ENCODE data around the gene HBZ. TPM values are rescaled to one million over a fixed set of nuclear protein-coding genes. Genes with fewer than 3 reads are reported as not detected.
"Not testable (repeated sequence)": the region's sequence is repeated elsewhere in the genome, so short reads cannot be mapped to it uniquely, and the experiment has no call there.

The HBZ gene
- total RNA-seq, 1 donor from 2014 or later, result not detected

DNA sequence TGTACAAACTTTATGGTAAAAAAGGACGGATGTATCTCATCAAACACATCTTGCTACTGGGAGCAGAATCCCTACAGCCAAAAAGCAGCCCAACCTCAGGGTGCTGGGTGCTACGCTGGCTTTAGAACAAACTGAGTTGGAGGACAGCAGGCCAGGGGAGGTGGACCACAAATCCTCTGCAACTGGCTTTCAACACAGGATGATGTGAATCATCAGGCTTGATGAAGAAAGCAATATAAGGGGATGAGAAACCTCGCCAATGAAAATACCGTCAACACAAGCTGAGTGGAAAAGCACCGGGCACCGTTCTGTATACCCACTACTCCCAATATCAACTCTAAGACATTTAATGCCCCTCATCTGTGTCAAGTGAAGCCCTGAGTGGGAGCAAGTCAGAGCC lies 42.1 kb downstream of the HBZ start:
- Mint-ChIP-seq H3K27me3 (ENCODE audit: unreplicated experiment) (no peaks in the 10 kb centered on the region), H3K4me1 (ENCODE audit: unreplicated experiment) (peaks cover 5% of the 10 kb centered on the region), H3K36me3 (ENCODE audit: unreplicated experiment) (peaks cover 42% of the 10 kb centered on the region), H3K9me3 (ENCODE audit: unreplicated experiment) (no peaks in the 10 kb centered on the region), H3K27ac (ENCODE audit: unreplicated experiment) (no peak overlapping the region), H3K4me3 (ENCODE audit: unreplicated experiment) (no peak overlapping the region)
- no peak for TF ChIP-seq CTCF (IDR thresholded peaks at IDR 0.05)
- no peak for DNase-seq (ENCODE audit: extremely low spot score, unreplicated experiment)

- peaks cover 22% of the 10 kb centered on the region for H3K36me3 Mint-ChIP-seq (ENCODE audit: unreplicated experiment)
- no peaks in the 10 kb centered on the region for H3K27me3 Mint-ChIP-seq (ENCODE audit: unreplicated experiment)
- H3K9me3 Mint-ChIP-seq (ENCODE audit: unreplicated experiment), result no peaks in the 10 kb centered on the region
- H3K4me1 Mint-ChIP-seq (ENCODE audit: unreplicated experiment), result no peaks in the 10 kb centered on the region
- H3K27ac Mint-ChIP-seq (ENCODE audit: unreplicated experiment), result no peak overlapping the region
- no peak for TF ChIP-seq CTCF (IDR thresholded peaks at IDR 0.05)
- no peak for DNase-seq (ENCODE audit: extremely low spot score, unreplicated experiment)
- no peak overlapping the region for H3K4me3 Mint-ChIP-seq (ENCODE audit: unreplicated experiment)
These were observed 47.9 kb downstream of the HBZ start for GRCh38 chr16:200388-200787.

GRCh38 chr16:203246-203645 lies 50.8 kb downstream of the HBZ start:
- Mint-ChIP-seq H3K9me3 (ENCODE audit: unreplicated experiment) (no peaks in the 10 kb centered on the region), H3K27ac (ENCODE audit: unreplicated experiment) (no peak overlapping the region), H3K4me1 (ENCODE audit: unreplicated experiment) (no peaks in the 10 kb centered on the region), H3K27me3 (ENCODE audit: unreplicated experiment) (no peaks in the 10 kb centered on the region), H3K36me3 (ENCODE audit: unreplicated experiment) (peaks cover 36% of the 10 kb centered on the region), H3K4me3 (ENCODE audit: unreplicated experiment) (no peak overlapping the region)
- DNase-seq (ENCODE audit: extremely low spot score, unreplicated experiment), result no peak
- TF ChIP-seq CTCF (IDR thresholded peaks at IDR 0.05), result no peak

GRCh38 chr16:204046-204445 lies 51.6 kb downstream of the HBZ start:
- not testable (repeated sequence) for DNase-seq (ENCODE audit: extremely low spot score, unreplicated experiment); H3K27me3 Mint-ChIP-seq (ENCODE audit: unreplicated experiment); H3K4me1 Mint-ChIP-seq (ENCODE audit: unreplicated experiment); H3K27ac Mint-ChIP-seq (ENCODE audit: unreplicated experiment); H3K4me3 Mint-ChIP-seq (ENCODE audit: unreplicated experiment); H3K9me3 Mint-ChIP-seq (ENCODE audit: unreplicated experiment)
- H3K36me3 Mint-ChIP-seq (ENCODE audit: unreplicated experiment), result peaks cover 34% of the 10 kb centered on the region

Other genes starting within 250 kb of the HBZ start
- gene POLR3K, start 99.0 kb upstream of the HBZ start, total RNA-seq, result 9.9 and 10.3 TPM in 2 replicates
- gene SNRNP25, start 98.8 kb upstream of the HBZ start, total RNA-seq, result 28.6 and 30.4 TPM in 2 replicates
- 56.8 and 57.6 TPM in 2 replicates for gene RHBDF1, start 80.0 kb upstream of the HBZ start, total RNA-seq
- 65.9 and 71.6 TPM in 2 replicates for gene MPG, start 74.4 kb upstream of the HBZ start, total RNA-seq
- 45.1 and 45.3 TPM in 2 replicates for gene NPRL3, start 14.0 kb upstream of the HBZ start, total RNA-seq
- not detected in 2 replicates for gene HBM, start 13.3 kb downstream of the HBZ start, total RNA-seq
- not detected in 2 replicates for gene HBA2, start 20.2 kb downstream of the HBZ start, total RNA-seq
- gene HBA1, start 24.0 kb downstream of the HBZ start, total RNA-seq, result not detected in 2 replicates
- not detected in 2 replicates for gene HBQ1, start 27.8 kb downstream of the HBZ start, total RNA-seq
- gene LUC7L, start 76.8 kb downstream of the HBZ start, total RNA-seq, result 103 and 104 TPM in 2 replicates
- 171 and 185 TPM in 2 replicates for gene FAM234A, start 82.2 kb downstream of the HBZ start, total RNA-seq
- 6.2 and 9.5 TPM in 2 replicates for gene RGS11, start 123.3 kb downstream of the HBZ start, total RNA-seq
- 0.54 TPM in 1 of 2 replicates, not detected in the other for gene ARHGDIG, start 127.9 kb downstream of the HBZ start, total RNA-seq
- not detected in 2 replicates for gene PDIA2, start 130.5 kb downstream of the HBZ start, total RNA-seq
- gene AXIN1, start 200.1 kb downstream of the HBZ start, total RNA-seq, result 31.5 and 33.0 TPM in 2 replicates
- gene MRPL28, start 217.9 kb downstream of the HBZ start, total RNA-seq, result 71.7 and 74.3 TPM in 2 replicates
- 59.3 and 61.6 TPM in 2 replicates for gene PGAP6, start 229.3 kb downstream of the HBZ start, total RNA-seq
- gene NME4, start 244.6 kb downstream of the HBZ start, total RNA-seq, result 148 and 157 TPM in 2 replicates
- 23.4 and 23.9 TPM in 2 replicates for gene DECR2, start 249.2 kb downstream of the HBZ start, total RNA-seq